ENCODE measurements around the gene PARVB.

DNA sequence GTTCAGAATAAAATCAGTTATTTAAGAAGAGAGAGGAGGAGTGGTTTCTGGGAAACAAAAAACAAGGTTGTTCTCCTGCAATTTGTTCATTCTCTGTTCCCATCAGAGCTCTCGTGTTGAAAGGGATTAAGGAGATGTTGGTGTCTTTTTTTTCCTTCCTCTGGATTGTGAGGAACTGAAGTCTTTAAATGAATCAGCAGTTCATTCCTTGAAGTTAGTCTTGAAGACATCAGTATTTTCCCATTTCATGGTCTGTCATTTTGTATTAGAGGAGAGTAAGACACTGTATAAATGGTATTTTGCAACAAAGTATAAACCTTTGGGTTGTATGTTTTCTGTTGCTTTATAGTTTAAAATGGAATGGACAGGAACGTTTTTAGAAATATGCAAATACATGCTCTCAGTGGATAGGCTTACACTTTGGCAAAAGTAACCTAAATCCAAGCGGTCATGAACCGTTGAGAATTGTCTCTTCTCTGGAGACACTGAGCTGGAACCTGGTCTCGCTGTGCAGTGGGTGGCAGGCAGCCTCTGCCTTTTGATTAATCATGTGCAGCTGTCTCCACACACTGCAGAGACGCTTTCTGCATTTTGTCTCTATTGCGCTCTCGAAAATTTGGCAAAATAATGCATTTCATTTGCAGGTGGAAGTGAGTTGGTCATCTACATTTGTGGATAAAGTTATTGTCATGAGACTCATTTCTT lies 35.8 kb upstream of the PARVB start:
- no peak for TF ChIP-seq EZH2 (IDR thresholded peaks at IDR 0.05; ENCODE audit: borderline replicate concordance, low read length)
- TF ChIP-seq, protein P1, sequence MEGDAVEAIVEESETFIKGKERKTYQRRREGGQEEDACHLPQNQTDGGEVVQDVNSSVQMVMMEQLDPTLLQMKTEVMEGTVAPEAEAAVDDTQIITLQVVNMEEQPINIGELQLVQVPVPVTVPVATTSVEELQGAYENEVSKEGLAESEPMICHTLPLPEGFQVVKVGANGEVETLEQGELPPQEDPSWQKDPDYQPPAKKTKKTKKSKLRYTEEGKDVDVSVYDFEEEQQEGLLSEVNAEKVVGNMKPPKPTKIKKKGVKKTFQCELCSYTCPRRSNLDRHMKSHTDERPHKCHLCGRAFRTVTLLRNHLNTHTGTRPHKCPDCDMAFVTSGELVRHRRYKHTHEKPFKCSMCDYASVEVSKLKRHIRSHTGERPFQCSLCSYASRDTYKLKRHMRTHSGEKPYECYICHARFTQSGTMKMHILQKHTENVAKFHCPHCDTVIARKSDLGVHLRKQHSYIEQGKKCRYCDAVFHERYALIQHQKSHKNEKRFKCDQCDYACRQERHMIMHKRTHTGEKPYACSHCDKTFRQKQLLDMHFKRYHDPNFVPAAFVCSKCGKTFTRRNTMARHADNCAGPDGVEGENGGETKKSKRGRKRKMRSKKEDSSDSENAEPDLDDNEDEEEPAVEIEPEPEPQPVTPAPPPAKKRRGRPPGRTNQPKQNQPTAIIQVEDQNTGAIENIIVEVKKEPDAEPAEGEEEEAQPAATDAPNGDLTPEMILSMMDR (IDR thresholded peaks at IDR 0.05; ENCODE audit: low read length): no peak

Data from OCI-LY1 (cell line).